Measurements from ENCODE around the gene MBL2. TPM values are rescaled to one million over a fixed set of nuclear protein-coding genes. Genes with fewer than 3 reads are reported as not detected.

Gene MBL2
- total and polyA plus RNA-seq, 2 of the 8 experiments (the other 6 are each of a cell fraction or from before 2014, with no cell fraction given) = not detected

GRCh38 chr10:52746169-52746568, 26.4 kb downstream of the MBL2 start (continued):
- TF ChIP-seq CHD7 (IDR thresholded peaks at IDR 0.05; ENCODE audit: insufficient replicate concordance, low read length) (no peak), JUN (IDR thresholded peaks at IDR 0.05; ENCODE audit: low read depth, low read length) (no peak), GABPA (IDR thresholded peaks at IDR 0.05; ENCODE audit: borderline replicate concordance, insufficient read depth, low read length) (no peak), CBX5 (IDR thresholded peaks at IDR 0.05; ENCODE audit: low read depth, low read length) (no peak), SAP30 (IDR thresholded peaks at IDR 0.05; ENCODE audit: insufficient read depth, insufficient replicate concordance, low read length) (no peak), BCL11A (IDR thresholded peaks at IDR 0.05; ENCODE audit: low read depth in 2 of 2, low read length in 2 of 2) (no peak), SP4 (IDR thresholded peaks at IDR 0.05; ENCODE audit: low read length) (no peak), PHF8 (conservative IDR thresholded peaks at IDR 0.05; ENCODE audit: low read depth, low read length) (no peak), KDM1A (IDR thresholded peaks at IDR 0.05; ENCODE audit: borderline replicate concordance, low read length) (no peak)
